AG04450 (cell line): Measurements from ENCODE around the gene OSMR. TPM values are rescaled to one million over a fixed set of nuclear protein-coding genes. Genes with fewer than 3 reads are reported as not detected.

Experiments used
- CTCF ChIA-PET: fragments of 300-600, 350-600 bp; formaldehyde crosslinking; extraction: SDS; loops from one replicate; lab custom pipeline; 2022; ENCODE audit warnings: antibody characterized with exemption, inconsistent platforms; lab: Charles Lee
- POLR2A ChIA-PET: fragments of 350-600 bp; formaldehyde crosslinking; extraction: SDS; loops from one replicate; lab custom pipeline; 2021; ENCODE audit warnings: antibody characterized with exemption, inconsistent platforms; lab: Yijun Ruan, JAX
- DNase-seq: peaks from one replicate; pipeline ENCODE4 v3.0.0-alpha.2; 2011; ENCODE audit warnings: low read depth, low spot score
- H3K27ac ChIP-seq: one replicate; pipeline ENCODE4 v1.5.1; 2012; ENCODE audit warnings: low read depth, low read length, control low read depth
- H3K27me3 ChIP-seq: one replicate; pipeline ENCODE4 v1.6.0; 2012; ENCODE audit warnings: low read length; ENCODE audit not compliant: control insufficient read depth, insufficient read depth
- H3K4me3 ChIP-seq: 2 replicates; pipeline ENCODE4 v1.5.1; 2011; ENCODE audit warnings: mild to moderate bottlenecking, low read depth, low read length, control low read depth
- H3K9me3 ChIP-seq: 2 replicates; pipeline ENCODE4 v1.5.1; 2012; ENCODE audit warnings: low read length; ENCODE audit not compliant: control insufficient read depth, insufficient read depth
- polyA plus RNA-seq: library from polyadenylated mRNA; depleted of rRNA; stranded (reverse); fragments of >200 nt; gene quantifications from 2 replicates; pipeline ENCODE4 v1.2.3, GENCODE V29; 2011
- TF ChIP-seq, protein P1 (sequence below): IDR thresholded peaks from 2 replicates; pipeline ENCODE4 v1.5.1; 2011; ENCODE audit warnings: low read depth, low read length, control low read depth, inconsistent platforms

The OSMR gene
- polyA plus RNA-seq, 1 experiment, result 100 TPM

DNA sequence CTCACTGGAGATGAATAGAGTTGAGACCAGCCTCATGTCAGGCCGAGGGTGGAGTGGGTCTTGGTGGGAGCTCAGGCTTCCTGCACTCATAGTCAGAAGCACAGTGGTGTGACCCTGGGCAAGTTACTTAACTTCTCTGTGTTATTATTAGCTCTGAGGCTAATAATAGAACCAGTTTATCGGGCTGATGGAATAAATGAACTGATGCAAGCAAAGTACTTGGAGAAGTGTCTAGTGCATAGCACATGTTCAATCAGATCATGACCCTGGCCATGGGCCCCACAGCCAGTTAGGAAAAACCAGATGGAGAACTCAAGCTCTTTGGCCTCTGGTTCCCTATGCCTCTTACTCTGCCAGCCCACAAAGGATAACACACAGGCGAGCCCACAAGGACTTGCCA lies 45.3 kb upstream of the OSMR start:
- CTCF ChIA-PET, result interaction anchor here (0.5 to 2.6 kb wide), 4 partner anchors 10 to 386 kb away, joined by 3 to 17 read pairs (median 4); no protein-coding TSS in a partner anchor
- H3K9me3 ChIP-seq, result peaks cover 4% of the 10 kb centered on the region; the same call in 1 of the 2 replicates
- TF ChIP-seq, protein P1, sequence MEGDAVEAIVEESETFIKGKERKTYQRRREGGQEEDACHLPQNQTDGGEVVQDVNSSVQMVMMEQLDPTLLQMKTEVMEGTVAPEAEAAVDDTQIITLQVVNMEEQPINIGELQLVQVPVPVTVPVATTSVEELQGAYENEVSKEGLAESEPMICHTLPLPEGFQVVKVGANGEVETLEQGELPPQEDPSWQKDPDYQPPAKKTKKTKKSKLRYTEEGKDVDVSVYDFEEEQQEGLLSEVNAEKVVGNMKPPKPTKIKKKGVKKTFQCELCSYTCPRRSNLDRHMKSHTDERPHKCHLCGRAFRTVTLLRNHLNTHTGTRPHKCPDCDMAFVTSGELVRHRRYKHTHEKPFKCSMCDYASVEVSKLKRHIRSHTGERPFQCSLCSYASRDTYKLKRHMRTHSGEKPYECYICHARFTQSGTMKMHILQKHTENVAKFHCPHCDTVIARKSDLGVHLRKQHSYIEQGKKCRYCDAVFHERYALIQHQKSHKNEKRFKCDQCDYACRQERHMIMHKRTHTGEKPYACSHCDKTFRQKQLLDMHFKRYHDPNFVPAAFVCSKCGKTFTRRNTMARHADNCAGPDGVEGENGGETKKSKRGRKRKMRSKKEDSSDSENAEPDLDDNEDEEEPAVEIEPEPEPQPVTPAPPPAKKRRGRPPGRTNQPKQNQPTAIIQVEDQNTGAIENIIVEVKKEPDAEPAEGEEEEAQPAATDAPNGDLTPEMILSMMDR, result no peak
- POLR2A ChIA-PET, result no interaction called here
- no peaks in the 10 kb centered on the region for H3K27me3 ChIP-seq
- no peak for DNase-seq
- no peak overlapping the region for H3K4me3 ChIP-seq
- no peak overlapping the region for H3K27ac ChIP-seq

DNA sequence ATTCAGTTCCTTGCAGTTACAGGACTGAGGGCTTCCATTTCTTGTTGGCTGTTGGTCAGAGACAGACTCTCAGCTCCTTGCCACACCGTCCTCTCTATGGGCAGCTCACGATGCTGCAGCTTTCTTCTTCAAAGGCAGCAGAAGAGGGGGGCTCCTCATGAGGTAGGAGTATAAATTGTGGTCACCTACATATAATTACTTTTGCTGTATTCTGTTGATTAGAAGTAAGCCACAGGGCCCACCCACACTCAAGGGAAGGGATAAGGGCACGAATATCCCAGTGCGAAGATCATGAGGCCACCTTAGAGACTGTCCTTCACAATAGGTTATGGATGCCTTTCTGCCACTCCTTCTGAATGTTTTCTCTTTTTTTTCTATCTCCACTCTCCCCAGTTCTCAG lies 43.7 kb upstream of the OSMR start:
- Histone ChIP-seq H3K27me3 (no peaks in the 10 kb centered on the region), H3K4me3 (no peak overlapping the region), H3K9me3 (peaks cover 4% of the 10 kb centered on the region; the same call in 1 of the 2 replicates), H3K27ac (no peak overlapping the region)
- ChIA-PET POLR2A (no interaction called here), CTCF (interaction anchor here (2.6 kb wide), 1 partner anchor 360 kb away, joined by 17 read pairs; no protein-coding TSS in a partner anchor)
- DNase-seq, result no peak
- TF ChIP-seq, protein P1, result no peak

DNA sequence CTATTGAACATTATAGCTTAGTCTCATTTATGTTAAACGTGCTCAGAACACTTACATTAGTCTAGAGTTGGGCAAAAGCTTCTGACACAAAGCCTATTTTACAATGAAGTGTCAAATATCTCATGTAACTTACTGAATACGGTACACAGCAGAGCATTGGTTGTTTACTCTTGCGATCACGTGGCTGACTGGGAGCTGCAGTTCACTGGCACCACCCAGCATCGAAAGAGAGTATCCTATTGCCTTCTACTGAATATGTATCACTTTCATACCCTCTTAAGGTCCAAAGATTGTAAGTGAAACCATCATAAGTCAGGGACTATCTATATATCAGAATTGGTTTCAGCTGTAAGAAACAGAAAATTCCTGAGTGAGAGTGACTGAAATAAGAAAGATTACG lies 42.6 kb upstream of the OSMR start:
- no peaks in the 10 kb centered on the region for H3K9me3 ChIP-seq
- H3K27me3 ChIP-seq, result no peaks in the 10 kb centered on the region
- no peak for DNase-seq
- CTCF ChIA-PET, result interaction anchor here (1.6 kb wide), 1 partner anchor 362 kb away, joined by 9 read pairs; no protein-coding TSS in a partner anchor
- POLR2A ChIA-PET, result no interaction called here
- no peak overlapping the region for H3K4me3 ChIP-seq
- H3K27ac ChIP-seq, result no peak overlapping the region
- TF ChIP-seq, protein P1, result no peak

DNA sequence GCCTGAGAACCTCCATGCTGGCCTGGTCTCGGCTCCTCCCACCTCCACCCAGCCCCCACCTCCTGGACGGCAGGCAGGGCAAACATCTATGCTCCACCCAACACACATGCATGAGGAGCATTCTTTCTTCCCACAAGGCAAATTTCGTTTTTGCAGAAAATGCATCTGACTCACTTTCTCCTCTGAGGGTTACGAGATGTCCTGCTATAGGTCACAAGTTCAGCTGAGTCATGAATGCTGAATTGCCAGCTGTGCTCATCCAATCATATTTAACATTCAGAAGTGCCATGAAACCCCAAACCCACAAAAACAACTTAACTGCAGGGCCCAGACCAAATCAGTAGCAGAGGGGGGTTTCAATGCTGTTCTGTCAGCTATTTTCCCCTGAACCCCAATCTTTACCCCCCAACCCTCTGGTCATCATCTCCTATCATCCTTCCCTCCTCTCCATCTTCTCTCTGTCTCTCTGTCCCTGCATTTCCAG lies 39.0 kb upstream of the OSMR start:
- H3K27me3 ChIP-seq, result no peaks in the 10 kb centered on the region
- peak overlapping the region; percentile 82 for H3K27ac ChIP-seq
- ChIA-PET POLR2A (interaction anchor here (0.7 to 4.6 kb wide), 6 partner anchors 24 to 374 kb away, joined by 3 to 58 read pairs (median 6); no protein-coding TSS in a partner anchor), CTCF (interaction anchor here (1.0 to 11.0 kb wide), 5 partner anchors 24 to 423 kb away, joined by 3 to 364 read pairs (median 71); no protein-coding TSS in a partner anchor)
- TF ChIP-seq, protein P1, result no peak
- H3K9me3 ChIP-seq, result peaks cover 3% of the 10 kb centered on the region; the same call in 1 of the 2 replicates
- no peak overlapping the region for H3K4me3 ChIP-seq
- DNase-seq, result peak; percentile 97
